Right atrium auricular region (tissue), 2 donors: ENCODE data around the gene SPRY4. TPM values are rescaled to one million over a fixed set of nuclear protein-coding genes. Genes with fewer than 3 reads are reported as not detected.

ENCODE experiments used
- DNase-seq: peaks from one replicate; pipeline ENCODE4 v3.0.0-alpha.2; 2019; ENCODE audit warnings: low spot score
- H3K27ac ChIP-seq, 2 donors: fragments of 200-600 bp; sonication (generic); 1 replicate in 1 of 2; 2 replicates in 1 of 2; pipeline ENCODE4 v1.5.1; 2016 to 2019
- H3K27me3 ChIP-seq, 2 donors: fragments of 200-600 bp; sonication (generic); one replicate each; pipeline versions ENCODE4 v1.5.1 to v1.6.0; 2017 to 2019
- H3K36me3 ChIP-seq: fragments of 200-600 bp; sonication (generic); one replicate; pipeline ENCODE4 v1.5.1; 2016
- H3K4me1 ChIP-seq, 2 donors: fragments of 200-600 bp; sonication (generic); one replicate each; pipeline versions ENCODE4 v1.5.1 to v1.6.0; 2017 to 2019
- H3K4me3 ChIP-seq, 2 donors: fragments of 200-600 bp; sonication (generic); 1 replicate in 1 of 2; 2 replicates in 1 of 2; pipeline ENCODE4 v1.5.1; 2017 to 2019; ENCODE audit warnings: mild to moderate bottlenecking in 1 of 2, moderate library complexity in 1 of 2
- H3K9me3 ChIP-seq, 2 donors: fragments of 200-600 bp; sonication (generic); one replicate each; pipeline ENCODE4 v1.5.1; 2019
- CTCF ChIP-seq, 2 donors: fragments of 200-600 bp; sonication (generic); IDR thresholded peaks; one replicate each; pipeline ENCODE4 v1.5.1; 2019; ENCODE audit warnings: antibody characterized with exemption in 2 of 2
- total RNA-seq, 2 donors: library from RNA; depleted of rRNA; stranded (reverse); fragments of >200 nt; gene quantifications; one replicate each; pipeline ENCODE4 v1.1.0, GENCODE V29; 2016

SPRY4 gene
- total RNA-seq, 2 donors from 2014 or later = 19.9 to 33.7 TPM

DNA sequence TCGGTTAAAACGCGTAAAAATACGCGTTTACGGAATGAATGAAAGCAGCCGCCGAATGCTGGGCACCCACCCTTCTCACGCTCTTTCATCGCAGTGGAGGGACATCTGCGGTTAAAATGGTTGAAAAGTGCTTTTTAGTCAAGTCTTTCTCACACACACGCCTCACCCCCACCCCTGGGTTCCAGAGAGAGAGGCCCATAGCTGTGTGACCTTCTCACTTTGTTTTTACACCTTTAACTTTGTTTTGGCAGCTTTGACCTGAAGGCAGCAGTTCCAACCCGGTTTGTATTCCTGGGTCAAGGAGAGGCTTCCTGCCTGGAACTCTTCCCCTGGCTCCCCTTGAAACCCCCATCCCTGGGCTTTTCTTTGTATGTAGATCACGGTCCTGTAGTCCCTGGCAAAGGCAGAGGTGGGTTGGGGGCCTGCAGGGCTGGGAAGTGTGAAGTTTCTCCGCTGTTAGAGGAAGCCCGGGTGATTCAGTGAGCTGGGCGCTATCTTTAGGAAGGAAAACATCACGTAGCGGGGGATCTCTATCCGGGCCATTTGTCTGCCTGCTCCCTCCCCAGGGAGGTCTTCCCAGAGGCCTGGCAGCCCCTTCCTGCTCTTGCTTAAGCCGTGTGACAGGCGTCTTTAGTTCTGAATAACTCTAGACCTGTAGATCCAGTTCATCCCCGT lies 29.6 kb downstream of the SPRY4 start:
- no peaks in the 10 kb centered on the region for H3K9me3 ChIP-seq
- DNase-seq = no peak
- peaks cover 0 to 47% of the 10 kb centered on the region in 2 donors for H3K4me1 ChIP-seq
- no peak overlapping the region for H3K4me3 ChIP-seq
- no peaks in the 10 kb centered on the region for H3K36me3 ChIP-seq
- TF ChIP-seq CTCF (IDR thresholded peaks at IDR 0.05) = no peak
- no peaks in the 10 kb centered on the region for H3K27me3 ChIP-seq
- no peak overlapping the region for H3K27ac ChIP-seq

DNA sequence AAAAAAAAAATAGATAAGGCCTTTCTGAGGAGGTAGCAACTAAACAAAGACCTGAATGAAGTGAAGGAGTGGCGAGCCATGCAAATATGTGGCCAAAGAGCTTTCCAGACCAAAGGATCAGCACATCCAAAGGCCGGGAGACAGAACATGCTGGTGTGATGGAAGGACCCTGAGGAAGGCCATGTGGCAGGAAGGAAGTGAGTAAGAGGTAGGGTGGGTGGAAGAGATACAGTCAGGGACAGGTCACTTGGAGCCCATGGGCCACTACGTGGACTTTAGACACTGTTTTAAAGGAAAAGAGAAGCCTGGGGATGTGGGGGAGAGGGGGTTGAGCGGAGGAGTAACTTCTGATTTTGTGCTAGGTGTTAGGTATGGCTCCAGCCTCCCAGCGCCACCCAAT lies 31.3 kb downstream of the SPRY4 start:
- no peak for TF ChIP-seq CTCF (IDR thresholded peaks at IDR 0.05)
- Histone ChIP-seq H3K4me3 (no peak overlapping the region), H3K4me1 (peaks cover 0 to 49% of the 10 kb centered on the region in 2 donors), H3K27ac (no peak overlapping the region), H3K36me3 (no peaks in the 10 kb centered on the region), H3K9me3 (no peaks in the 10 kb centered on the region), H3K27me3 (no peaks in the 10 kb centered on the region)
- DNase-seq = no peak

DNA sequence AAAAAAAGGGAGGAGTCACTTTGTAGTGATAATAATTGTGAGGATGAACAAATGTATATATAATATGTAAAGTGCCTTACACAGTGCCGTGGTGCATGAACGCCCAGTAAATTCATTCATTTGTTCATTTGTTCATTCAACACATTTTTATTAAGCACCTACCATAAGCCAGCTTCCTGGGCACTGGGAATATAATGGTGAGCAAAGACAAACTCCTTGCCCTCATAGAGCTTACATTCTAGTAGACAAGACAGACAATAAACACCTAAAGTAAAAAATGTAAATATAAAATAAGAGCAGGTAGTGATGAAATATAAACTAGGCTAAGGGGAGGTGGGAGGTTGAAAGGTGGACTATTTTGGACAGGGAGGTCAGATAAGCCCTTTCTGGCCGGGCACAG lies 32.0 kb downstream of the SPRY4 start:
- Histone ChIP-seq H3K36me3 (no peaks in the 10 kb centered on the region), H3K27me3 (no peaks in the 10 kb centered on the region), H3K4me1 (peaks cover 0 to 50% of the 10 kb centered on the region in 2 donors), H3K27ac (no peak overlapping the region), H3K9me3 (no peaks in the 10 kb centered on the region), H3K4me3 (no peak overlapping the region)
- TF ChIP-seq CTCF (IDR thresholded peaks at IDR 0.05) = no peak
- no peak for DNase-seq

DNA sequence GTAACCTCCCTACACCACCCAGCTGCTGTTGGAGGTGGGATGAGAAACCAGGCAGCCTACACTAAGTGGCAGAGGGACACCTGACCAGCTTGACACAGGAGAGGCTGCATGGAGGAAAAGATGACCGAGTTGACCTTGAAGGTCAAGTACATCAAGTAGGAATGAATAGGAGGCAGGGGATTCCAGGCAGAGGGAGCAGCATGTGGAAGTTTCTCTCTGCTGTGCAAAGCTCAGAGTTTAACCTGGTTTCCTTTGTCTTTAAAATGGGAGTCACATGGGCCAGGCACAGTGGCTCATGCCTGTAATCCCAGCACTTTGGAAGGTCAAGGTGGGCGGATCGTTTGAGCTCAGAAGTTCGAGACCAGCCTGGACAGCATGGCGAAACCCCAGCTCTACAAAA lies 32.6 kb downstream of the SPRY4 start:
- Histone ChIP-seq H3K27ac (no peak overlapping the region), H3K9me3 (no peaks in the 10 kb centered on the region), H3K36me3 (no peaks in the 10 kb centered on the region), H3K4me1 (peaks cover 0 to 51% of the 10 kb centered on the region in 2 donors), H3K27me3 (no peaks in the 10 kb centered on the region), H3K4me3 (no peak overlapping the region)
- no peak for TF ChIP-seq CTCF (IDR thresholded peaks at IDR 0.05)
- DNase-seq = no peak

DNA sequence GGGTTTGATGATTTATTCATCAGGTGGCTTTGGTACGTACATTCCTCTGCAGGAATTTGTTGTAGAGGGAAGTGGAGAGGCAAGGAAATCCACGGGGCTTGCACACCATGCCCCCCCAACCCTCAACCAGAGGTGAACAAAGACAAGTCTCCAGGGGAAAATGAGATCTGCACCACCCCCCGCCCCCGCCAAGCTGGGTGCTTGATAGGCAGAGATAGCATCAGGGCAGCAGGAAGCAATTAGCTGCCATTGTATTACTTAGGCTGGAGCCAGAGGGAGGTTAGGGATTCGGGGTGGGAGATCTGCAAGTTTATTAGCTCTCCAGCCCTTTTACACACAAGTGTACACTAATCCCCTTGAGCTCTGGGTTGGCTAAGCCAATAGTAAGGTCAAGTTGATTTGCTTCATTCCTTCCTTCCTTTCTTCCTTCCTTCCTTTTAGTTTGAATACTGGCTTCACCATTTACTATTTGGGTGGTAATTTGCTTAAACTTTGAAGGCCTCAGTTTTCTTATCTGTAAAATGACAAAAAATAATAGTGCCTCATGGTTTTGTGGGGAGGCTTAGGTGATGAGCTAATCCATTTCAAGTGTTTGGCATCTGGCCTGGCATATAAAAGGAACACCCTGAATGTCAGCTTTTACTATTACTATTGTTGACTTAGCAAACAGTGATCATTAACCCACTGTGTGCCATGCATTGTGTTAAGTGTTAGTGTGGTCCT lies 34.1 kb downstream of the SPRY4 start:
- no peak overlapping the region for H3K27ac ChIP-seq

More for the DNA sequence above, 34.1 kb downstream of the SPRY4 start:
- H3K4me1 ChIP-seq = peaks cover 0 to 38% of the 10 kb centered on the region in 2 donors
- no peak for DNase-seq
- no peaks in the 10 kb centered on the region for H3K27me3 ChIP-seq
- no peak for TF ChIP-seq CTCF (IDR thresholded peaks at IDR 0.05)
- H3K9me3 ChIP-seq = no peaks in the 10 kb centered on the region
- H3K4me3 ChIP-seq = no peak overlapping the region
- H3K36me3 ChIP-seq = no peaks in the 10 kb centered on the region
